HL-60 (cell line): ENCODE results near the gene MAS1L.

Experiments
- DNase-seq, 2 experiments: peaks; one replicate each; pipeline ENCODE4 v3.0.0-alpha.2; 2010 to 2020; ENCODE audit warnings: low read depth in 1 of 2, low spot score in 1 of 2
- H3K27ac ChIP-seq: fragments of 250-450 bp; sonication (Bioruptor Pico); replicated peaks from 2 replicates; pipeline ENCODE4 v1.5.1; 2020; ENCODE audit warnings: mild to moderate bottlenecking, moderate library complexity
- H3K27me3 ChIP-seq: fragments of 250-450 bp; sonication (Bioruptor Pico); 2 replicates; pipeline ENCODE4 v1.5.1; 2021; ENCODE audit warnings: mild to moderate bottlenecking, moderate library complexity; ENCODE audit not compliant: insufficient read depth, poor library complexity, severe bottlenecking
- H3K4me3 ChIP-seq: replicated peaks from 2 replicates; pipeline ENCODE4 v1.5.1; 2011; ENCODE audit warnings: mild to moderate bottlenecking, control low read depth, low read length; ENCODE audit not compliant: insufficient read depth
- GABPA ChIP-seq: IDR thresholded peaks from 2 replicates; pipeline ENCODE4 v1.6.1; 2012; ENCODE audit warnings: low read depth
- POLR2AphosphoS5 ChIP-seq: IDR thresholded peaks from 2 replicates; pipeline ENCODE4 v1.6.1; 2012; ENCODE audit warnings: low read depth
- SPI1 ChIP-seq: IDR thresholded peaks from 2 replicates; pipeline ENCODE4 v1.6.1; 2012; ENCODE audit warnings: low read depth, mild to moderate bottlenecking, borderline replicate concordance
- TF ChIP-seq, protein P1 (sequence below): IDR thresholded peaks from 2 replicates; pipeline ENCODE4 v1.6.1; 2012; ENCODE audit warnings: low read depth; ENCODE audit not compliant: insufficient replicate concordance
- TF ChIP-seq, protein P2 (sequence below): IDR thresholded peaks from one replicate; pipeline ENCODE4 v1.5.1; 2011; ENCODE audit warnings: low read length, control low read depth, inconsistent platforms; ENCODE audit not compliant: insufficient read depth

MAS1L gene

DNA sequence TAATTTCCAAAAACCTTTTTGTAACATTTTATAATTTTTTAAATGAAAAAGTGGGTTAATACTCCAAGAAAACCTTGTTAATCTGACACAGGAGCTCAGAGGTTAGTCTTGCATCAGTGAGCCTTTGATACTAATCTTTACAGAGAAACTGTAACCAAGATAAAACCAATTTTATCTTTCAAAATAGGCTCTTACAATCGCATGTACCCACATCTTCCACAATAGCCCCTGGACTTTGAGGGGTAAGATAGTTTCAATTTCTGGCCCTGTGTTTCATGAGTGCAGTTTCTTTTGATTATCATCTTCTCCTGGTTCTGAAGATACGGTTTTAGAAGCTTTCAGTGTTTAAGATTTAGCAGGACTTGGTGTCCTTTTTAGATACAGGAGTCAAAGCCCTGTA, 34.5 kb upstream of the MAS1L start:
- no peak overlapping the region for H3K4me3 ChIP-seq
- TF ChIP-seq, protein P1, sequence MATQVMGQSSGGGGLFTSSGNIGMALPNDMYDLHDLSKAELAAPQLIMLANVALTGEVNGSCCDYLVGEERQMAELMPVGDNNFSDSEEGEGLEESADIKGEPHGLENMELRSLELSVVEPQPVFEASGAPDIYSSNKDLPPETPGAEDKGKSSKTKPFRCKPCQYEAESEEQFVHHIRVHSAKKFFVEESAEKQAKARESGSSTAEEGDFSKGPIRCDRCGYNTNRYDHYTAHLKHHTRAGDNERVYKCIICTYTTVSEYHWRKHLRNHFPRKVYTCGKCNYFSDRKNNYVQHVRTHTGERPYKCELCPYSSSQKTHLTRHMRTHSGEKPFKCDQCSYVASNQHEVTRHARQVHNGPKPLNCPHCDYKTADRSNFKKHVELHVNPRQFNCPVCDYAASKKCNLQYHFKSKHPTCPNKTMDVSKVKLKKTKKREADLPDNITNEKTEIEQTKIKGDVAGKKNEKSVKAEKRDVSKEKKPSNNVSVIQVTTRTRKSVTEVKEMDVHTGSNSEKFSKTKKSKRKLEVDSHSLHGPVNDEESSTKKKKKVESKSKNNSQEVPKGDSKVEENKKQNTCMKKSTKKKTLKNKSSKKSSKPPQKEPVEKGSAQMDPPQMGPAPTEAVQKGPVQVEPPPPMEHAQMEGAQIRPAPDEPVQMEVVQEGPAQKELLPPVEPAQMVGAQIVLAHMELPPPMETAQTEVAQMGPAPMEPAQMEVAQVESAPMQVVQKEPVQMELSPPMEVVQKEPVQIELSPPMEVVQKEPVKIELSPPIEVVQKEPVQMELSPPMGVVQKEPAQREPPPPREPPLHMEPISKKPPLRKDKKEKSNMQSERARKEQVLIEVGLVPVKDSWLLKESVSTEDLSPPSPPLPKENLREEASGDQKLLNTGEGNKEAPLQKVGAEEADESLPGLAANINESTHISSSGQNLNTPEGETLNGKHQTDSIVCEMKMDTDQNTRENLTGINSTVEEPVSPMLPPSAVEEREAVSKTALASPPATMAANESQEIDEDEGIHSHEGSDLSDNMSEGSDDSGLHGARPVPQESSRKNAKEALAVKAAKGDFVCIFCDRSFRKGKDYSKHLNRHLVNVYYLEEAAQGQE: no peak
- TF ChIP-seq, protein P2, sequence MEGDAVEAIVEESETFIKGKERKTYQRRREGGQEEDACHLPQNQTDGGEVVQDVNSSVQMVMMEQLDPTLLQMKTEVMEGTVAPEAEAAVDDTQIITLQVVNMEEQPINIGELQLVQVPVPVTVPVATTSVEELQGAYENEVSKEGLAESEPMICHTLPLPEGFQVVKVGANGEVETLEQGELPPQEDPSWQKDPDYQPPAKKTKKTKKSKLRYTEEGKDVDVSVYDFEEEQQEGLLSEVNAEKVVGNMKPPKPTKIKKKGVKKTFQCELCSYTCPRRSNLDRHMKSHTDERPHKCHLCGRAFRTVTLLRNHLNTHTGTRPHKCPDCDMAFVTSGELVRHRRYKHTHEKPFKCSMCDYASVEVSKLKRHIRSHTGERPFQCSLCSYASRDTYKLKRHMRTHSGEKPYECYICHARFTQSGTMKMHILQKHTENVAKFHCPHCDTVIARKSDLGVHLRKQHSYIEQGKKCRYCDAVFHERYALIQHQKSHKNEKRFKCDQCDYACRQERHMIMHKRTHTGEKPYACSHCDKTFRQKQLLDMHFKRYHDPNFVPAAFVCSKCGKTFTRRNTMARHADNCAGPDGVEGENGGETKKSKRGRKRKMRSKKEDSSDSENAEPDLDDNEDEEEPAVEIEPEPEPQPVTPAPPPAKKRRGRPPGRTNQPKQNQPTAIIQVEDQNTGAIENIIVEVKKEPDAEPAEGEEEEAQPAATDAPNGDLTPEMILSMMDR: no peak
- no peak for TF ChIP-seq GABPA
- TF ChIP-seq POLR2AphosphoS5: no peak
- TF ChIP-seq SPI1: no peak
- no peaks in the 10 kb centered on the region for H3K27me3 ChIP-seq
- DNase-seq: no peak
- H3K27ac ChIP-seq: no peak overlapping the region

GRCh38 chr6:29521006-29521680, 33.4 kb upstream of the MAS1L start:
- H3K4me3 ChIP-seq: no peak overlapping the region
- no peak for DNase-seq
- no peaks in the 10 kb centered on the region for H3K27me3 ChIP-seq
- no peak for TF ChIP-seq GABPA
- TF ChIP-seq, protein P1: no peak
- TF ChIP-seq, protein P2: no peak
- TF ChIP-seq POLR2AphosphoS5: no peak
- TF ChIP-seq SPI1: no peak
- H3K27ac ChIP-seq: no peak overlapping the region

DNA sequence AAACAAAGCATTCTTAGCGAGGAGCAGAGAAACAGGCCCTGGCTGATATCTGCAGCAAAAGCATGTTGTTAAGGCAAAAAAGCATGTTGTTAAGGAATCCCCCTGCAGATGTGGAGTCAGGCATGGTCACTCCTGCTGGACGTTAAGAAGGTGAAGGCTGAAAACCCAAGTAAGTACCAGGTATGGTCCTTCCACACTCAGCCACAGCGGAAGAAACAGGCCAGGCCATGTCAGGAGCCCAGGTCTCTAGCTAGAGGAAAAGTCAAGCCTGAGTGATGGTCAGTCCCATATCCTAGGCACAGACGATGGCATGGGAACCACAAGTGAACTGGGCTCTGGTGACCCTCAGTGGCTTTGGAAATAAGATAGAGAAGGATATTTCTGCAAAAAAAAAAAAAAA, 32.5 kb upstream of the MAS1L start:
- Histone ChIP-seq H3K27me3 (no peaks in the 10 kb centered on the region), H3K27ac (no peak overlapping the region), H3K4me3 (no peak overlapping the region)
- TF ChIP-seq GABPA (no peak), POLR2AphosphoS5 (no peak), SPI1 (no peak)
- TF ChIP-seq, protein P2: no peak
- TF ChIP-seq, protein P1: no peak
- no peak for DNase-seq
